Keratinocyte (primary cell): ENCODE measurements around the gene TJP3. TPM values are rescaled to one million over a fixed set of nuclear protein-coding genes. Genes with fewer than 3 reads are reported as not detected.

Experiments
- DNase-seq: peaks from one replicate; pipeline ENCODE4 v3.0.0-alpha.2; 2011; ENCODE audit warnings: low read depth, missing footprints, low spot score
- FAIRE-seq: peaks from 2 replicates; lab custom pipeline; 2011; peaks lifted over from hg19 to GRCh38; lab: Jason Lieb, UNC
- H2AFZ ChIP-seq: 2 replicates; pipeline ENCODE4 v1.6.0; 2012; ENCODE audit warnings: low read length, control low read depth, inconsistent platforms; ENCODE audit not compliant: control insufficient read depth
- H3K27ac ChIP-seq: 2 replicates; pipeline ENCODE4 v1.5.1; 2011; ENCODE audit warnings: low read length; ENCODE audit not compliant: control insufficient read depth, insufficient read depth
- H3K27me3 ChIP-seq: 3 replicates; pipeline ENCODE4 v1.6.0; 2011; ENCODE audit warnings: low read length; ENCODE audit not compliant: control insufficient read depth, insufficient read depth; ENCODE audit errors: extremely low read depth
- H3K36me3 ChIP-seq, 2 experiments: 2 replicates in 1 of 2; 3 replicates in 1 of 2; pipeline ENCODE4 v1.5.1; 2011; ENCODE audit warnings: low read length in 2 of 2, mild to moderate bottlenecking in 1 of 2; ENCODE audit not compliant: control insufficient read depth in 2 of 2, insufficient read depth in 2 of 2; ENCODE audit errors: extremely low read depth in 1 of 2
- H3K4me1 ChIP-seq: 3 replicates; pipeline ENCODE4 v1.5.1; 2011; ENCODE audit warnings: low read length; ENCODE audit not compliant: control insufficient read depth, insufficient read depth; ENCODE audit errors: extremely low read depth
- H3K4me2 ChIP-seq: 3 replicates; pipeline ENCODE4 v1.6.0; 2011; ENCODE audit warnings: low read depth, low read length; ENCODE audit not compliant: control insufficient read depth, insufficient read depth; ENCODE audit errors: extremely low read depth
- H3K4me3 ChIP-seq, 3 experiments: fragments of 200-600 bp in 1 of 3; sonication (generic) in 1 of 3; 2 replicates in 2 of 3; 3 replicates in 1 of 3; pipeline ENCODE4 v1.5.1; 2011 to 2016; ENCODE audit warnings: low read length in 3 of 3, mild to moderate bottlenecking in 3 of 3, control low read depth in 2 of 3, inconsistent platforms in 1 of 3, low read depth in 1 of 3, mixed read lengths in 1 of 3, mixed run types in 1 of 3, moderate library complexity in 1 of 3; ENCODE audit not compliant: control insufficient read depth in 2 of 3, insufficient read depth in 2 of 3; ENCODE audit errors: extremely low read depth in 1 of 3
- H3K79me2 ChIP-seq: 2 replicates; pipeline ENCODE4 v1.6.0; 2012; ENCODE audit warnings: low read length; ENCODE audit not compliant: control insufficient read depth, insufficient read depth
- H3K9ac ChIP-seq: 3 replicates; pipeline ENCODE4 v1.6.0; 2011; ENCODE audit warnings: low read length; ENCODE audit not compliant: control insufficient read depth, insufficient read depth; ENCODE audit errors: extremely low read depth
- H3K9me1 ChIP-seq: 3 replicates; pipeline ENCODE4 v1.6.0; 2011; ENCODE audit warnings: low read length; ENCODE audit not compliant: control insufficient read depth, insufficient read depth; ENCODE audit errors: extremely low read depth
- H3K9me3 ChIP-seq: 2 replicates; pipeline ENCODE4 v1.5.1; 2012; ENCODE audit warnings: low read depth, low read length; ENCODE audit not compliant: control insufficient read depth
- H4K20me1 ChIP-seq: 3 replicates; pipeline ENCODE4 v1.6.0; 2011; ENCODE audit warnings: low read length; ENCODE audit not compliant: control insufficient read depth, insufficient read depth; ENCODE audit errors: extremely low read depth
- EZH2 ChIP-seq: IDR thresholded peaks from one replicate; pipeline ENCODE4 v1.6.1; 2012; ENCODE audit warnings: inconsistent platforms, mild to moderate bottlenecking, low read length, moderate library complexity
- dilution Hi-C: fragments of 300-500 bp; cut with MboI; formaldehyde crosslinking; loops from one replicate; pipeline ENCODE4 v1.7.0; 2020; ENCODE audit warnings: low sequenced_read_pairs; ENCODE audit not compliant: extremely low pct_ligation_motif_present
- polyA plus RNA-seq, 5 experiments: library from polyadenylated mRNA; depleted of rRNA in 3 of 5; stranded (reverse) in 3 of 5; stranded (forward) in 1 of 5; unstranded in 1 of 5; fragments of >200 nt; gene quantifications; 1 replicate in 1 of 5; 2 replicates in 3 of 5; 3 replicates in 1 of 5; pipeline versions ENCODE4 v1.2.1 to v1.2.3, GENCODE V29; 2011 to 2012; ENCODE audit warnings: missing spikeins in 2 of 5, low read depth in 1 of 5, low replicate concordance in 1 of 5
- TF ChIP-seq, protein P1 (sequence below), 3 experiments: IDR thresholded peaks in 1 of 3; conservative IDR thresholded peaks in 1 of 3; optimal IDR thresholded peaks in 1 of 3; 2 replicates in 2 of 3; 3 replicates in 1 of 3; pipeline versions ENCODE3 to v1.5.1; 2011; ENCODE audit warnings: low read length in 3 of 3, mild to moderate bottlenecking in 3 of 3, moderate library complexity in 2 of 3, control low read depth in 1 of 3, inconsistent platforms in 1 of 3; ENCODE audit not compliant: insufficient read depth in 2 of 3; ENCODE audit errors: extremely low read depth in 1 of 3

Gene TJP3
- polyA plus RNA-seq, 1 donor (not counting 4 experiments of a cell fraction or from before 2014, with no cell fraction given) = 0.08 TPM

DNA sequence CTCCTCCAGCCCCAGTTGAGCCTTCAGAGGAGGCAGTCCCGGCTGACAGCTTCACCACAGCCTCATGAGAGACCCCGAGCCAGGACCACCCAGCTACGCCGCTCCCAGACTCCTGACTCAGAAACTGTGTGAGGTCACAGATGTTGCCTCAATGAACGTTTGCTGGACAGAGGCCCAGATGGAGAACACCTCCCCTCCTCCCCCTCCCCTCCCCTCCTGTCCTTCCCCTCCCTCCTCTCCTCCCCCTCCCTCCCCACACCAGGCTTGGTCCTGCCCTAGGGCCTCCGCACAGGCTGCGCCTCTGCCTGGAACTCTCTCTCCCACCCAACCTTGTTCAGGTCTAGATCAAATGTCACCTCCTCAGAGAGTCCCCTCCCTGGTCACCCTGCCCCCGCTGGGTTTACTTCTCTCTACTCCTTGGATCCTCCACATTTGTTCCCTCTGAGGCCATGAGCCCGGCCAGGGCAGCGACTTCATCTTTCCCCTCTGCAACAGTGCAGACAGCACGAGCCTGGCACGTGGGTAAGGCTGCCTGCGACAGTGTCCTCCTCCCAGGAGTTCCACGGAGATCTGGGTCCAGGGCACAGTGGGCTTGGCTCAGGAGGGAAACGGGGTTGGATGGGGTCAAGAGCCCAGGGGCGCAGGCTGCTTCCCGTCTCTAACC is 25.3 kb upstream of the TJP3 start:
- Histone ChIP-seq H3K9me3 (peaks cover 3% of the 10 kb centered on the region), H3K79me2 (peaks cover 12% of the 10 kb centered on the region), H3K4me2 (no peak overlapping the region), H2AFZ (no peak overlapping the region), H3K4me1 (peaks cover 4% of the 10 kb centered on the region), H4K20me1 (peaks cover 13% of the 10 kb centered on the region), H3K36me3 (peaks cover 0 to 3% of the 10 kb centered on the region in 2 experiments), H3K27ac (no peak overlapping the region), H3K9ac (no peak overlapping the region), H3K9me1 (no peaks in the 10 kb centered on the region), H3K27me3 (no peaks in the 10 kb centered on the region), H3K4me3 (no peak overlapping the region)
- TF ChIP-seq EZH2 = no peak
- TF ChIP-seq, protein P1, sequence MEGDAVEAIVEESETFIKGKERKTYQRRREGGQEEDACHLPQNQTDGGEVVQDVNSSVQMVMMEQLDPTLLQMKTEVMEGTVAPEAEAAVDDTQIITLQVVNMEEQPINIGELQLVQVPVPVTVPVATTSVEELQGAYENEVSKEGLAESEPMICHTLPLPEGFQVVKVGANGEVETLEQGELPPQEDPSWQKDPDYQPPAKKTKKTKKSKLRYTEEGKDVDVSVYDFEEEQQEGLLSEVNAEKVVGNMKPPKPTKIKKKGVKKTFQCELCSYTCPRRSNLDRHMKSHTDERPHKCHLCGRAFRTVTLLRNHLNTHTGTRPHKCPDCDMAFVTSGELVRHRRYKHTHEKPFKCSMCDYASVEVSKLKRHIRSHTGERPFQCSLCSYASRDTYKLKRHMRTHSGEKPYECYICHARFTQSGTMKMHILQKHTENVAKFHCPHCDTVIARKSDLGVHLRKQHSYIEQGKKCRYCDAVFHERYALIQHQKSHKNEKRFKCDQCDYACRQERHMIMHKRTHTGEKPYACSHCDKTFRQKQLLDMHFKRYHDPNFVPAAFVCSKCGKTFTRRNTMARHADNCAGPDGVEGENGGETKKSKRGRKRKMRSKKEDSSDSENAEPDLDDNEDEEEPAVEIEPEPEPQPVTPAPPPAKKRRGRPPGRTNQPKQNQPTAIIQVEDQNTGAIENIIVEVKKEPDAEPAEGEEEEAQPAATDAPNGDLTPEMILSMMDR (optimal IDR thresholded peaks at IDR 0.05 in 1 of 3, IDR thresholded peaks at IDR 0.05 in 1 of 3, conservative IDR thresholded peaks at IDR 0.05 in 1 of 3; ENCODE audit: extremely low read depth in 1 of 3, insufficient read depth in 2 of 3, low read length in 3 of 3) = no peak
- DNase-seq = no peak
- FAIRE-seq = no peak
- dilution Hi-C loops = no loop called here

DNA sequence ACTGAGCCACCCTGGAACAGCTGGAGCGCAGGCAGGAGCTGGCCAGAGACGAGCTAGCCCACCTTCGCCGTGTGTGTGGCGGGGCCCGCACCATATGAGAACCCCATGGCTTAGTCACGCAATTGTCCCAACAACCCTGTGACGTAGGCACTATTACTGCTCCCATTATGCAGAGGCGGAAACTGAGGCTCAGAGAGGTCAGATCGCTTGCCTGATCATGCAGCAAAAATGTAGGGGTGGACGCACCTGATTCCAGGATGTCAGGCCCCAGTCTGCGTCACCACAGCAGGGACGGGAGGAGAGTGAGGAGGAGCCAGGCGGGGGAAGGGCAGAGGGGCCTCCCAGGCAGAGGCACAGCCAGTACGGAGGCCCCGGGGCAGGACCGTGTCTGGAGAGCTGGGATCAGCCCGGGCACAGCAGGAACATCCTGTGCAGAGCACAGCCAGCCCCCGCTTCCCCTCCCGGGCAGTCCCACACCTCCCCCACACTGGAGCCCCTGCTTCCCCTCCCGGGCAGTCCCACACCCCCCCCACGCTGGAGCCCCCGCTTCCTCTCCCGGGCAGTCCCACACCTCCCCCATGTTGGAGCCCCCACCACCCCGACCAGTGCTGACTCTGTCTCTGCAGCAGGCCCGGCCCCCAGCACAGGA is 24.7 kb upstream of the TJP3 start:
- dilution Hi-C loops = no loop called here
- peaks cover 6% of the 10 kb centered on the region for H3K4me1 ChIP-seq
- TF ChIP-seq, protein P1 (optimal IDR thresholded peaks at IDR 0.05 in 1 of 3, IDR thresholded peaks at IDR 0.05 in 1 of 3, conservative IDR thresholded peaks at IDR 0.05 in 1 of 3; ENCODE audit: extremely low read depth in 1 of 3, insufficient read depth in 2 of 3, low read length in 3 of 3) = no peak
- no peak for TF ChIP-seq EZH2
- H3K79me2 ChIP-seq = peaks cover 12% of the 10 kb centered on the region
- H3K9me1 ChIP-seq = no peaks in the 10 kb centered on the region
- H2AFZ ChIP-seq = no peak overlapping the region
- H3K9ac ChIP-seq = no peak overlapping the region
- H3K27ac ChIP-seq = no peak overlapping the region
- FAIRE-seq (no peak), DNase-seq (no peak)
- peaks cover 13% of the 10 kb centered on the region for H4K20me1 ChIP-seq
- H3K9me3 ChIP-seq = peaks cover 3% of the 10 kb centered on the region
- H3K27me3 ChIP-seq = no peaks in the 10 kb centered on the region
- H3K4me2 ChIP-seq = no peak overlapping the region
- H3K36me3 ChIP-seq = peaks cover 0 to 3% of the 10 kb centered on the region in 2 experiments
- H3K4me3 ChIP-seq = no peak overlapping the region
